GM23248 (cell line): ENCODE measurements around the gene SLC36A4. TPM values are rescaled to one million over a fixed set of nuclear protein-coding genes. Genes with fewer than 3 reads are reported as not detected.

Experiments used
- DNase-seq: peaks from one replicate; pipeline ENCODE4 v3.0.0-alpha.2; 2015
- H2AFZ ChIP-seq: fragments of 200-600 bp; sonication (generic); 2 replicates; pipeline ENCODE4 v1.6.1; 2016; ENCODE audit warnings: antibody characterized with exemption
- H3F3A ChIP-seq: fragments of 200-600 bp; sonication (generic); 2 replicates; pipeline ENCODE4 v1.6.1; 2016; ENCODE audit warnings: mild to moderate bottlenecking, antibody characterized with exemption, mixed run types; ENCODE audit not compliant: insufficient read depth
- H3K27ac ChIP-seq: fragments of 200-600 bp; sonication (generic); 2 replicates; pipeline ENCODE4 v1.5.1; 2016; ENCODE audit warnings: mild to moderate bottlenecking
- H3K27me3 ChIP-seq: fragments of 200-600 bp; sonication (generic); replicated peaks from 2 replicates; pipeline ENCODE4 v1.6.1; 2016; ENCODE audit warnings: mild to moderate bottlenecking; ENCODE audit not compliant: insufficient read depth
- H3K36me3 ChIP-seq: fragments of 200-600 bp; sonication (generic); 2 replicates; pipeline ENCODE4 v1.6.1; 2016; ENCODE audit warnings: low read depth, mild to moderate bottlenecking
- H3K4me1 ChIP-seq: fragments of 200-600 bp; sonication (generic); 2 replicates; pipeline ENCODE4 v1.6.1; 2016; ENCODE audit warnings: mild to moderate bottlenecking; ENCODE audit not compliant: insufficient read depth
- H3K4me2 ChIP-seq: fragments of 200-600 bp; sonication (generic); one replicate; pipeline ENCODE4 v1.6.1; 2016; ENCODE audit warnings: mild to moderate bottlenecking; ENCODE audit not compliant: unreplicated experiment
- H3K4me3 ChIP-seq: fragments of 200-600 bp; sonication (generic); 2 replicates; pipeline ENCODE4 v1.5.1; 2016; ENCODE audit warnings: mild to moderate bottlenecking
- H3K79me2 ChIP-seq: fragments of 200-600 bp; sonication (generic); 2 replicates; pipeline ENCODE4 v1.6.1; 2016; ENCODE audit warnings: mild to moderate bottlenecking; ENCODE audit not compliant: insufficient read depth
- H3K9ac ChIP-seq: fragments of 200-600 bp; sonication (generic); 2 replicates; pipeline ENCODE4 v1.6.1; 2016; ENCODE audit warnings: mild to moderate bottlenecking
- H3K9me2 ChIP-seq: fragments of 200-600 bp; sonication (generic); 2 replicates; pipeline ENCODE4 v1.6.1; 2016; ENCODE audit warnings: mixed run types, mild to moderate bottlenecking, moderate library complexity; ENCODE audit not compliant: insufficient read depth
- H3K9me3 ChIP-seq: fragments of 200-600 bp; sonication (generic); one replicate; pipeline ENCODE4 v1.6.1; 2017; ENCODE audit warnings: low read depth
- H4K20me1 ChIP-seq: fragments of 200-600 bp; sonication (generic); 2 replicates; pipeline ENCODE4 v1.6.0; 2016; ENCODE audit not compliant: insufficient read depth
- EZH2 ChIP-seq: fragments of 200-600 bp; sonication (generic); IDR thresholded peaks from 2 replicates; pipeline ENCODE4 v1.6.1; 2018; ENCODE audit warnings: antibody characterized with exemption, mild to moderate bottlenecking; ENCODE audit not compliant: insufficient read depth, poor library complexity, severe bottlenecking
- EZH2phosphoT487 ChIP-seq: fragments of 200-600 bp; sonication (generic); IDR thresholded peaks from 2 replicates; pipeline ENCODE4 v1.6.1; 2018; ENCODE audit warnings: antibody characterized with exemption, moderate library complexity, mild to moderate bottlenecking, low read depth; ENCODE audit not compliant: insufficient read depth
- WGBS, 2 experiments: methylation state at CpG; one replicate each; pipeline ENCODE4 v1.1.6; 2015 to 2017; ENCODE audit warnings: low lambda C conversion rate in 2 of 2, low coverage in 1 of 2; ENCODE audit errors: missing lambda C conversion rate in 2 of 2; 5-methylcytosine and 5-hydroxymethylcytosine counted together
- in situ Hi-C: fragments of 300-500 bp; cut with MboI; formaldehyde crosslinking; loops from 2 replicates; pipeline ENCODE4 v1.15.0; 2020
- polyA plus RNA-seq: library from polyadenylated mRNA; unstranded; fragments of >200 nt; fragmentation: Nextera tagmentation; extraction: Ambion mirVana; gene quantifications from 2 replicates; pipeline ENCODE4 v1.2.1, GENCODE V29; 2016
- total RNA-seq: library from RNA; depleted of rRNA; stranded (reverse); fragments of >200 nt; shearing (Covaris generic); gene quantifications from 2 replicates; pipeline ENCODE4 v1.2.3, GENCODE V29; 2014

Gene SLC36A4
- total and polyA plus RNA-seq, 2 experiments from 2014 or later: 4.4 to 18.1 TPM

DNA sequence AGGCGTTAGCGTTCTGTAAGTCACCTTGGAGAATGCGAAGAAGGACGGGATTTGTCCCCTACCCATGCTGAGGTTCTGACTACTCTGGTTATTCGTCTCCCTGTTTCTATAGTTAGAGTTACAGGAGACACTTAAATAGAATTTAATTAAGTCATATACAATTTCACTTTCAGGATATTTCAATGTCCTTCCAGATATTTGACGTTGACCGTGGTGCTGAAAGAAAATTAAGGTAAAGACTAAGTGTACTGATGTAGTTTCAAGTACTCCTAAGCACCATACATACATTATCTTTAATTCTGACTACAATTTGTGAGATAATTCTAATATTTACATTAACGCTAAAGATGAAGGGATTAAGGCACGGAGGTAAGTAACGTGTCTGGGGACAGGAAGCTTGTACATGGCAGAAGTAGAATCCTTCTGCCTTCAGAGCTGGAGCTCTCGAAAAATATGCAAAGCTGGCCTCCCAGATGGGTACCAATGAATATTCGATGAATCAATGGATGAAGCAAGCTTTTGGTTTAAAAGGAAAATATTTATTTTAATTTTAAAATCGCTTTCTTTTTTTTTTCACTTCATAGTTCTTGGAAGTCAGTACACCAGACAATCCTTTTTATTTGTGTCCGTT, 539 bp upstream of the SLC36A4 start:
- Histone ChIP-seq H3K79me2 (peaks cover 37% of the 10 kb centered on the region), H3K4me1 (no peaks in the 10 kb centered on the region), H3K9me3 (no peaks in the 10 kb centered on the region), H3K4me2 (peak overlapping the region; percentile 96), H3K27ac (peak overlapping the region; percentile 93; the same call in 1 of the 2 replicates), H3K9me2 (no peaks in the 10 kb centered on the region), H3K4me3 (peak overlapping the region; percentile 98), H4K20me1 (no peaks in the 10 kb centered on the region), H3K27me3 (no peaks in the 10 kb centered on the region), H2AFZ (peak overlapping the region; percentile 97), H3K9ac (peak overlapping the region; percentile 97), H3F3A (no peaks in the 10 kb centered on the region), H3K36me3 (no peaks in the 10 kb centered on the region)
- peak; percentile 54 for DNase-seq
- WGBS, 2 experiments: 11 to 12% methylated on average over 14 of the region's 14 CpGs
- in situ Hi-C loops: no loop called here
- TF ChIP-seq EZH2 (no peak), EZH2phosphoT487 (no peak)

DNA sequence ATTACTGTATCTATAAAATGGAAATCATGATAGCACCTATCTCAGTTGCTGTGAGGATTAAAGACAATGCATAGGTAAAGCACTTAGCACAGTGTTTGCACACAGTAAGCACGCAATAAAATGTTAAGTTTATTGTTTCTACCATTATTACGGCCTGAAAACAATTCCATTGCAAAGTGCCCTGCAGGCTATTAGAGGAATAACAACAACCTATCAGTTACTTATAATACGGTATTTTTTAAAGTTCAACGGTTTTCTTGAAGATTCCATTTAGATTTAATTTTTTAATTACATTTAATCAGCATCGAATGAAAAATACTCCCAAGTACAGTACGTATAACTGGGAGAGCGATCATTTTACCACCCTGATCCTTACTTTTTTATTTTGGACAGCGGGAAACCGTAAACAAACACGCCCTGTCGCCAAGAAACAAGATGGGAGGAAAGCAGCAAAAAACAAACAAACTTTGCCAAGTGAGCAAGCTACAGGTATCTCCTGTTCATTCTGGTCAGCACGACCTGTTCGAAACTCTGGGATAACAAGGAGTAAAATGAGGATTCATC, 893 bp downstream of the SLC36A4 start:
- H3K4me3 ChIP-seq: peak overlapping the region; percentile 98
- WGBS, 2 experiments: 11 to 13% methylated on average over 13 of the region's 13 CpGs
- no peaks in the 10 kb centered on the region for H3K27me3 ChIP-seq
- H3K9me3 ChIP-seq: no peaks in the 10 kb centered on the region
- H3K9ac ChIP-seq: peak overlapping the region; percentile 97
- DNase-seq: peak; percentile 56
- in situ Hi-C loops: no loop called here
- no peaks in the 10 kb centered on the region for H3K9me2 ChIP-seq
- peaks cover 52% of the 10 kb centered on the region for H3K79me2 ChIP-seq
- H3K36me3 ChIP-seq: no peaks in the 10 kb centered on the region
- H3K4me2 ChIP-seq: peak overlapping the region; percentile 96
- H4K20me1 ChIP-seq: no peaks in the 10 kb centered on the region
- peak overlapping the region; percentile 93 for H3K27ac ChIP-seq
- H2AFZ ChIP-seq: peak overlapping the region; percentile 97
- no peaks in the 10 kb centered on the region for H3F3A ChIP-seq
- TF ChIP-seq EZH2: no peak
- no peak for TF ChIP-seq EZH2phosphoT487
- no peaks in the 10 kb centered on the region for H3K4me1 ChIP-seq

DNA sequence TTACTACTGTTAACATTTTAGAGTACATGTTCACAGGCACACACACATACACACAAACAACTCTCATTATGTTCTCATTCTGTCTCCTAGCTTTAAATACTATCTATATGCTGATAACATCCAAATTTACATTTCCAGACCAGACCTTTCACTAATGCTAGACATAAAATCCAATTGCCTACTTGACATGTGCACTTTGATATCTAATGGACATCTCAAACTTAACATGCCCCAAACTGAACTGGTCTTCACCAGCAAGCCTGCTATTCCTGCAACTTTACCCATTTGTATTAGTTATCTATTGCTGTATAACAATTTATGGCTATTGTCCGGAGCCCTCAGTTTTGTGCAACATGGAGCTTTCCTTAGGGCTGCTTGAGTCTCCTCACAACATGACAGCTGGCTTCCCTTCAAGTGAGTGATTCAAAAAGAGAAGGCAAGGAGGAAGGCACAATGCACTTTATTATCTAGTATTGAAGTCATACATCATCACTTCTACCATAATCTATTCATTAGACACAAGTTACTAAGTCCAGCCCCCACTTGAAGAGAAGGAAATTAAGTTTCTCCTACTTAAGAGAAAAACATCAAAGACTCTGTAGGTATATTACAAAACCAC, 3.0 kb downstream of the SLC36A4 start:
- Histone ChIP-seq H3K79me2 (peaks cover 72% of the 10 kb centered on the region), H2AFZ (no peak overlapping the region), H3K9me2 (no peaks in the 10 kb centered on the region), H3K9me3 (no peaks in the 10 kb centered on the region), H3K4me2 (no peak overlapping the region), H3K4me3 (no peak overlapping the region), H3K4me1 (no peaks in the 10 kb centered on the region), H3F3A (no peaks in the 10 kb centered on the region), H3K36me3 (no peaks in the 10 kb centered on the region), H3K27me3 (no peaks in the 10 kb centered on the region), H3K27ac (no peak overlapping the region), H4K20me1 (no peaks in the 10 kb centered on the region), H3K9ac (no peak overlapping the region)
- no peak for DNase-seq
- in situ Hi-C loops: no loop called here
- TF ChIP-seq EZH2 (no peak), EZH2phosphoT487 (no peak)
- 94 to 100% methylated on average over 1 of the region's 1 CpG for WGBS, 2 experiments

DNA sequence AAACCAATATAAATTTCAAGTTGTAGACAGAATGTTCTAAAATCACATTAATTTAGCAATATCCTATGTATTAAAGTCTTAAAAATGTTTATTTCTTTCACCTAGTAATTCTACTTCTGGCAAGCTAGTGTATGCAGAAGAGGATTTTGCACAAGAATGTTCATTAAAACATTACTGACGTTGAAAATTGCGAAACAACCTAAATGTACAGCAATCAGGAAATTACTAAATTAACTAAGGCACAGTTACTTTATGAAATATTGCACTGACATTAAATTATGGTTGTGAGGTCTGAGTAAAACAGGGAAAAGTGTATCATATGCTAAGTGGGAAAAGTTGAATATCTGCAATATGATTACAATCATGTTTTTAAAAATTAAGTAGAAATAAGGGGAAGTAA, 4.1 kb downstream of the SLC36A4 start:
- Histone ChIP-seq H3K36me3 (no peaks in the 10 kb centered on the region), H2AFZ (no peak overlapping the region), H3K9me2 (no peaks in the 10 kb centered on the region), H3F3A (no peaks in the 10 kb centered on the region), H3K27me3 (no peaks in the 10 kb centered on the region), H3K9me3 (no peaks in the 10 kb centered on the region), H3K9ac (no peak overlapping the region), H3K27ac (no peak overlapping the region), H3K4me2 (no peak overlapping the region), H3K4me1 (no peaks in the 10 kb centered on the region), H4K20me1 (no peaks in the 10 kb centered on the region), H3K79me2 (peaks cover 81% of the 10 kb centered on the region), H3K4me3 (no peak overlapping the region)
- no peak for DNase-seq
- 68 to 78% methylated on average over 2 of the region's 2 CpGs for WGBS, 2 experiments
- in situ Hi-C loops: no loop called here
- TF ChIP-seq EZH2 (no peak), EZH2phosphoT487 (no peak)
